GM21447 (cell line): ENCODE measurements around the gene QSOX1.

Experiments
- ATAC-seq: cut with Tn5 transposase; IDR thresholded peaks from one replicate; pipeline ENCODE4 v1.9.1; 2021; ENCODE audit not compliant: unreplicated experiment

QSOX1 gene

GRCh38 chr1:180211156-180211859, 56.6 kb downstream of the QSOX1 start:
- no peak for ATAC-seq

GRCh38 chr1:180211860-180212229, 57.2 kb downstream of the QSOX1 start:
- no peak for ATAC-seq

- ATAC-seq, result no peak
These were observed 58.9 kb downstream of the QSOX1 start for GRCh38 chr1:180213401-180214170.

- no peak for ATAC-seq
These were observed 61.4 kb downstream of the QSOX1 start for GRCh38 chr1:180215856-180216625.

GRCh38 chr1:180217006-180217405, 62.3 kb downstream of the QSOX1 start:
- ATAC-seq, result no peak

- no peak for ATAC-seq
These were observed 64.4 kb downstream of the QSOX1 start for GRCh38 chr1:180218806-180219765.

- ATAC-seq, result no peak
These were observed 65.1 kb downstream of the QSOX1 start for GRCh38 chr1:180219776-180220175.

GRCh38 chr1:180221462-180221861, 66.8 kb downstream of the QSOX1 start:
- ATAC-seq, result no peak

GRCh38 chr1:180224902-180225301, 70.2 kb downstream of the QSOX1 start:
- no peak for ATAC-seq

GRCh38 chr1:180225403-180225802, 70.7 kb downstream of the QSOX1 start:
- ATAC-seq, result no peak

- no peak for ATAC-seq
These were observed 73.4 kb downstream of the QSOX1 start for GRCh38 chr1:180227861-180228647.

- ATAC-seq, result no peak
These were observed 74.2 kb downstream of the QSOX1 start for GRCh38 chr1:180228648-180229482.

GRCh38 chr1:180229483-180230415, 75.1 kb downstream of the QSOX1 start, which contains the start of gene LHX4:
Gene LHX4 (plus strand): TSS chr1:180230264. CDS start chr1:180230530, 266 bp downstream.
- no peak for ATAC-seq

GRCh38 chr1:180230416-180230790, 75.7 kb downstream of the QSOX1 start:
- no peak for ATAC-seq

GRCh38 chr1:180230791-180231505, 76.3 kb downstream of the QSOX1 start:
- no peak for ATAC-seq

GRCh38 chr1:180231506-180231921, 76.8 kb downstream of the QSOX1 start:
- no peak for ATAC-seq

- no peak for ATAC-seq
These were observed 77.3 kb downstream of the QSOX1 start for GRCh38 chr1:180231936-180232335.
